Osteocyte (in vitro differentiated cells): Measurements from ENCODE around the gene INPP4A. TPM values are rescaled to one million over a fixed set of nuclear protein-coding genes. Genes with fewer than 3 reads are reported as not detected.

Experiments
- DNase-seq: peaks from one replicate; pipeline ENCODE4 v3.0.0; 2021; ENCODE audit warnings: mixed read lengths; ENCODE audit not compliant: unreplicated experiment; ENCODE audit errors: extremely low spot score
- H3K27ac Mint-ChIP-seq: one replicate; pipeline ENCODE4 v1.8.0; 2021; ENCODE audit warnings: mild to moderate bottlenecking, mixed read lengths; ENCODE audit not compliant: unreplicated experiment
- H3K27me3 Mint-ChIP-seq: one replicate; pipeline ENCODE4 v1.8.0; 2021; ENCODE audit warnings: mixed read lengths; ENCODE audit not compliant: unreplicated experiment
- H3K36me3 Mint-ChIP-seq: one replicate; pipeline ENCODE4 v1.8.0; 2021; ENCODE audit warnings: mixed read lengths; ENCODE audit not compliant: unreplicated experiment
- H3K4me1 Mint-ChIP-seq: one replicate; pipeline ENCODE4 v1.8.0; 2021; ENCODE audit warnings: mixed read lengths; ENCODE audit not compliant: unreplicated experiment
- H3K4me3 Mint-ChIP-seq: one replicate; pipeline ENCODE4 v1.8.0; 2021; ENCODE audit warnings: mild to moderate bottlenecking, moderate library complexity, mixed read lengths; ENCODE audit not compliant: unreplicated experiment
- H3K9me3 Mint-ChIP-seq: one replicate; pipeline ENCODE4 v1.8.0; 2021; ENCODE audit warnings: mixed read lengths; ENCODE audit not compliant: unreplicated experiment
- CTCF ChIP-seq: fragments of 200-600 bp; sonication (generic); IDR thresholded peaks from 2 replicates; pipeline ENCODE4 v1.5.0; 2021; ENCODE audit warnings: antibody characterized with exemption, mild to moderate bottlenecking, moderate library complexity
- total RNA-seq: library from RNA; stranded (reverse); gene quantifications from 2 replicates; pipeline ENCODE4 v1.2.1, GENCODE V29; 2021

Gene INPP4A
- total RNA-seq, 1 donor from 2014 or later: 31.4 TPM

GRCh38 chr2:98520806-98521205, 76.1 kb downstream of the INPP4A start:
- H3K4me1 Mint-ChIP-seq: peaks cover 14% of the 10 kb centered on the region
- no peak for TF ChIP-seq CTCF
- no peaks in the 10 kb centered on the region for H3K36me3 Mint-ChIP-seq
- no peak for DNase-seq
- no peak overlapping the region for H3K4me3 Mint-ChIP-seq
- H3K9me3 Mint-ChIP-seq: no peaks in the 10 kb centered on the region
- no peaks in the 10 kb centered on the region for H3K27me3 Mint-ChIP-seq
- no peak overlapping the region for H3K27ac Mint-ChIP-seq

GRCh38 chr2:98521266-98521665, 76.6 kb downstream of the INPP4A start:
- H3K4me3 Mint-ChIP-seq: no peak overlapping the region
- no peaks in the 10 kb centered on the region for H3K9me3 Mint-ChIP-seq

GRCh38 chr2:98522854-98523253, 78.2 kb downstream of the INPP4A start:
- TF ChIP-seq CTCF: no peak

More at GRCh38 chr2:98521266-98521665, 76.6 kb downstream of the INPP4A start:
- H3K27me3 Mint-ChIP-seq: no peaks in the 10 kb centered on the region
- no peak overlapping the region for H3K27ac Mint-ChIP-seq
- H3K4me1 Mint-ChIP-seq: peaks cover 14% of the 10 kb centered on the region
- no peak for DNase-seq
- no peaks in the 10 kb centered on the region for H3K36me3 Mint-ChIP-seq
- no peak for TF ChIP-seq CTCF

GRCh38 chr2:98524168-98524567, 79.5 kb downstream of the INPP4A start:
- peaks cover 13% of the 10 kb centered on the region for H3K36me3 Mint-ChIP-seq
- DNase-seq: no peak
- no peaks in the 10 kb centered on the region for H3K27me3 Mint-ChIP-seq
- H3K27ac Mint-ChIP-seq: no peak overlapping the region
- no peak overlapping the region for H3K4me3 Mint-ChIP-seq
- TF ChIP-seq CTCF: no peak
- no peaks in the 10 kb centered on the region for H3K4me1 Mint-ChIP-seq
- peaks cover 10% of the 10 kb centered on the region for H3K9me3 Mint-ChIP-seq

More at GRCh38 chr2:98522854-98523253, 78.2 kb downstream of the INPP4A start:
- Mint-ChIP-seq H3K4me1 (peaks cover 4% of the 10 kb centered on the region), H3K27ac (no peak overlapping the region), H3K4me3 (no peak overlapping the region), H3K36me3 (peaks cover 6% of the 10 kb centered on the region), H3K9me3 (peaks cover 3% of the 10 kb centered on the region), H3K27me3 (no peaks in the 10 kb centered on the region)
- DNase-seq: no peak

- Mint-ChIP-seq H3K4me3 (no peak overlapping the region), H3K27me3 (no peaks in the 10 kb centered on the region), H3K36me3 (peaks cover 15% of the 10 kb centered on the region), H3K9me3 (peaks cover 10% of the 10 kb centered on the region), H3K4me1 (no peaks in the 10 kb centered on the region), H3K27ac (no peak overlapping the region)
- DNase-seq: no peak
- TF ChIP-seq CTCF: no peak
Measured at GRCh38 chr2:98528349-98528748, 83.7 kb downstream of the INPP4A start.
